Measurements from ENCODE around the gene SSC4D.
"Not testable (repeated sequence)": the region's sequence is repeated elsewhere in the genome, so short reads cannot be mapped to it uniquely, and the experiment has no call there.

The SSC4D gene

DNA sequence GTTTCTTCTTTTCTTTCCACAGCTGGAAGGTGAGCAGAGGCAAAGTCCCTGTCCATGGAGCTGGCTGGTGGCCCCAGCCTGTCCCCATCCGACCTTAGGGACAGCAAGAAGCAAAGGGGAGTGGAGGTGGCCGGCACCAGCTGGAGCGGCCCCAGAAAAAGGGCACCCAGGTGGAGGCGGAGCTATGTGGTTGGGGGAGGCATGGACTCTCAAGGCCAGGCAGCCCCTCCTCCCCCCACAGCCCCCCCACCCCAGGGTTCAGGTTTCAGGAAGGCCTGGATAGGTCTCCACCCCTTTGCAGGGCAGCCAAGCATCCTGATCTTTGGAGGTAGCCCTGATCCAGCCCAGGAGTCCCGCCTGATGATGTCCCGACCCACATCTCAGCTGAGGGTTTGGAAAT lies at the start of gene SSC4D:
TSS of gene SSC4D (minus strand) at position 161 of the 400 bp plus-strand sequence. CDS start 5,258 bp downstream, outside the sequence.
- H3K9ac ChIP-seq: no peak within 1 kb of the TSS
- no peak within 1 kb of the TSS for H3K4me2 ChIP-seq

GRCh38 chr7:76458504-76458903 lies 49.0 kb upstream of the SSC4D start:
- H3K27me3 ChIP-seq; H3K4me2 ChIP-seq; H3K27ac ChIP-seq; H3K9ac ChIP-seq; H3K4me3 ChIP-seq; H3K4me1 ChIP-seq; H3K36me3 ChIP-seq; H3K9me3 ChIP-seq (replicated peaks in 1 of 11); H4K20me1 ChIP-seq: not testable (repeated sequence)

More for the DNA sequence above, at the start of gene SSC4D:
- Histone ChIP-seq H3K27ac (no peak within 1 kb of the TSS), H3K4me3 (no peak within 1 kb of the TSS), H3K4me1 (peaks cover under 1 to 25% (median 5%) of the 10 kb centered on the region in 10 experiments), H4K20me1 (no peaks in the 10 kb centered on the region), H3K27me3 (no peaks in the 10 kb centered on the region), H3K9me3 (replicated peaks in 1 of 11) (no peaks in the 10 kb centered on the region), H3K36me3 (no peaks in the 10 kb centered on the region)
- no peak for TF ChIP-seq Cebpa-rat (IDR thresholded peaks at IDR 0.05)

- not testable (repeated sequence) for H3K9me3 ChIP-seq (replicated peaks in 1 of 11); H3K4me2 ChIP-seq; H3K36me3 ChIP-seq; H3K27me3 ChIP-seq; H3K4me1 ChIP-seq; H3K4me3 ChIP-seq; H3K27ac ChIP-seq; H3K9ac ChIP-seq; H4K20me1 ChIP-seq
These were observed 47.5 kb upstream of the SSC4D start for GRCh38 chr7:76457017-76457416.

GRCh38 chr7:76445577-76446008 lies 36.1 kb upstream of the SSC4D start:
- peaks cover 0 to 18% (median 15%) of the 10 kb centered on the region in 10 experiments; a peak in 14 of 20 replicates for H3K4me1 ChIP-seq
- H3K4me3 ChIP-seq; H3K9me3 ChIP-seq (replicated peaks in 1 of 11); H3K36me3 ChIP-seq; H4K20me1 ChIP-seq; H3K27me3 ChIP-seq: not testable (repeated sequence)
- peak overlapping the region in 9 of 11 experiments; percentile 35 to 66 (median 58); a peak in 11 of 22 replicates for H3K9ac ChIP-seq
- peak overlapping the region; percentile 25 to 65 (median 50); a peak in 18 of 22 replicates for H3K4me2 ChIP-seq
- peak overlapping the region in 10 of 11 experiments; percentile 48 to 83 (median 74); a peak in 21 of 22 replicates for H3K27ac ChIP-seq

DNA sequence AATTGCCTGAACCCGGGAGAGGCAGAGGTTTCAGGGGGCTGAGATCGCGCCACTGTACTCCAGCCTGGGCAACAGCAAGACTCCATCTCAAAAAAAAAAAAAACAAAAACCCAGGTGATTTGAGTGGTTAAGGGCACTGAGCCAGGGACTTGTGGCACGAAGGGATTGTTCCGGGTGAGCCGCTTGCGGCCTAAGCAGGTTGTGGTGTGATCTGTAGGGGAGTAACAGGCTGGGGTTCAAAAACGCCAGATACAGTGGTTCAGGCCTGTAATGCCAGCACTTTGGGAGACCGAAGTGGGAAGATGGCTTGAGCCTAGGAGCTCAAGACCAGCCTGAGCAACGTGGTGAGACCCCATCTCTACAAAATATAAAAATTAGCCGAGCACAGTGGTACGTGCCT lies 34.3 kb upstream of the SSC4D start:
- not testable (repeated sequence) for H4K20me1 ChIP-seq; H3K36me3 ChIP-seq; H3K9ac ChIP-seq; H3K9me3 ChIP-seq (replicated peaks in 1 of 11); H3K27ac ChIP-seq; H3K4me3 ChIP-seq; H3K27me3 ChIP-seq
- H3K4me2 ChIP-seq: peak overlapping the region in 2 of 11 experiments; percentile 15 to 33; a peak in 2 of 22 replicates
- peaks cover 0 to 18% (median 15%) of the 10 kb centered on the region in 10 experiments; a peak in 14 of 20 replicates for H3K4me1 ChIP-seq

DNA sequence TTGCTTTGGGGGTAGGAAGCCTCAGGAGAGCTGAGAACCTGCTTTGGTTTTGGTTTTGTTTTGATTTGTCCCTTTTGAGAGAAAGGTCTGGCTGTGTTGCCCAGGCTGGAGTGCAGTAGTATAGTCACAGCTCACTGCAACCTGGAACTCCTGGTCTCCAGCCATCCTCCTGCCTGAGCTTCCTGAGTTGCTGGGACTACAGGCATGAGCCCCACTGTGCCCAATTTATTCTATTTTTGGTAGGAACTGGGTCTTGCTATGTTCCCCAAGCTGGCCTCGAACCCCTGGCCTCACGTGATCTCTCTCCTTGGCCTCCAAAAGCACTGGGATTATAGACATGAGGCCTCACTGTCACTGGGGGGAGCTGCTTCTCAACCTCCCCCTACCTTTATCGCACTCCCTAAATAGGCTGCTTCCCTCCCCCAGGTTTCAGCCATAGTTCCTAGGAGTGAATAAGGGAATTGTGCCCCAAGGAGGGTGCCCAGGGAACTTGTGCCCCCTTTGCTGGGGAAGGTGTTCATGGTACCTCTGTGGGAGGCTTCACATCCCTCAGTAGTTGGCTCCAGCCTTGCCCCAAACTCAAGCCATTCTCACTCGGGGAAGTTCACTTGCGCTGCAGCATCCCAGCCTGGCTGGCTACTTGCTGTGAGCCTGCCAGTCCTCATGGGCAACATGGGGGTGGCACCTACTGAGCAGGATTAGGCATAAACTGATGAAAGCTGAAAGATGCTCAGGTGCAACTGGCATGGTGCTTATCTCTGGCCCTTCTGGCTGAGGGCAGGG lies 33.4 kb upstream of the SSC4D start:
- not testable (repeated sequence) for H3K4me3 ChIP-seq; H3K9ac ChIP-seq; H3K27me3 ChIP-seq; H3K27ac ChIP-seq; H3K36me3 ChIP-seq; H3K9me3 ChIP-seq (replicated peaks in 1 of 11); H4K20me1 ChIP-seq; H3K4me2 ChIP-seq
- H3K4me1 ChIP-seq: peaks cover 0 to 18% (median 15%) of the 10 kb centered on the region in 10 experiments; a peak in 14 of 20 replicates

- not testable (repeated sequence) for H3K9ac ChIP-seq; H4K20me1 ChIP-seq; H3K36me3 ChIP-seq; H3K4me3 ChIP-seq; H3K4me2 ChIP-seq; H3K27ac ChIP-seq; H3K9me3 ChIP-seq (replicated peaks in 1 of 11); H3K27me3 ChIP-seq
- H3K4me1 ChIP-seq: peaks cover 0 to 18% (median 15%) of the 10 kb centered on the region in 10 experiments; a peak in 14 of 20 replicates
These were observed 32.3 kb upstream of the SSC4D start for GRCh38 chr7:76441792-76442191.

DNA sequence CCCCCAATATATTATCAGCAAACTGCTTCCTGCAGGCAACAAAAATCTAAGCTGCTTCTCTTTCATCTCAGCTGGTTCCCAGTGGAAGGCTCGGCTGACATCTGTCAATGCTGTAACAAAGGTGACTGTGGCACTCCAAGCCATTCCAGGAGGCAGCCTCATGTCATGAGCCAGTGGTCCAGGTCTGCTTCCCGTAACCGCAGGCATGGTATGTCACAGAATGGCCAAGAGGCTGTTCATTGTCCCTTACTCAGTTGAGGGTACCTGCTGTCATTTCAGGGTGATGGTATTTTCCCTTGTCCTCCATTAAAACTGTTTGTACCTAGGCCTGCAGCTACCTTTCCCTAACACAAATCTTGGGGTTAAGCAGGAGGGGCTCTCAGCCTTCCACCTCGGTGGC lies 30.9 kb upstream of the SSC4D start:
- not testable (repeated sequence) for H3K27ac ChIP-seq; H3K9ac ChIP-seq; H3K27me3 ChIP-seq; H3K9me3 ChIP-seq (replicated peaks in 1 of 11); H3K4me2 ChIP-seq; H4K20me1 ChIP-seq; H3K36me3 ChIP-seq; H3K4me3 ChIP-seq
- H3K4me1 ChIP-seq: peaks cover 0 to 17% (median 14%) of the 10 kb centered on the region in 10 experiments; a peak in 14 of 20 replicates

DNA sequence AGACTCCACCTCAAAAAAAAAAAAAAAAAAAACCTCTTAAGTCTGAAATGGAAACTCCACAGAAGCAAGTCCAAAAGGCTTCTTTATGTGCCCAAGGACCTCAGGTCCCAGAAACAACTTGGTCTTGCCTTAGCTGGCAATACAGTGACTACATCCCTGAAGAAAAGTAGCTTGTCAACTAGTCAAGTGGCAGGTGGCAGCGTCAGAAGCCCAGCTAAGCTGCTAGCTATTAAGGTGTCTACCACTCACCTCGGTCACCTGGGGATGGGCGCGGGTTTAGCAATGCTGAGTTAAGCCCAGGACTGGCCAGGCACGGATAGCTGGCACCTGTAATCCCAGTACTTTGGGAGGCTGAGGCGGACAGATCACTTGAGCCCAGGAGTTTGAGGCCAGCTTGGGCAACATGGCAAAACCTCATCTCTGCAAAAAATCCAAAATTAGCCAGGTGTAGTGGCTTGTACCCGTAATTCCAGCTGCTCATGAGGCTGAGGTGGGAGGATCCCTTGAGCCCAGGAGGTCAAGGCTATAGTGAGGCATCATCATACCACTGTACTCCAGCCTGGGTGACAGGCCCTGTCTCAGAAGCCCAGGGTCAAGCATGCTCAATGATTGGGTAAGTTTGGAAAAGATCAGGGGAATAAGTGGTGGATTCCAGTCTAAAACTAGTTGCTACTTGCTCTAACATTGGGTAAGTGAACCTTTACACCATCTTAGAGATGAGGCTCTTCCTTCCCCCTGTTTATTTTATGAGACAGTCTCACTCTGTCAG lies 29.8 kb upstream of the SSC4D start:
- not testable (repeated sequence) for H3K27ac ChIP-seq; H3K27me3 ChIP-seq; H3K4me3 ChIP-seq; H3K9me3 ChIP-seq (replicated peaks in 1 of 11); H4K20me1 ChIP-seq; H3K36me3 ChIP-seq; H3K9ac ChIP-seq; H3K4me2 ChIP-seq; H3K4me1 ChIP-seq

GRCh38 chr7:76437873-76438272 lies 28.4 kb upstream of the SSC4D start:
- not testable (repeated sequence) for H3K27me3 ChIP-seq; H3K27ac ChIP-seq; H3K9me3 ChIP-seq (replicated peaks in 1 of 11); H3K4me1 ChIP-seq; H3K36me3 ChIP-seq; H4K20me1 ChIP-seq; H3K4me3 ChIP-seq; H3K4me2 ChIP-seq; H3K9ac ChIP-seq
